Mucosa of rectum (tissue), 2 donors: ENCODE data around the gene PTK7.

Source experiments
- H3K27ac ChIP-seq, 2 donors: one replicate each; pipeline ENCODE4 v1.7.0; 2013; ENCODE audit warnings: inconsistent platforms in 2 of 2, low read depth in 2 of 2, low read length in 2 of 2
- H3K27me3 ChIP-seq, 2 donors: one replicate each; pipeline ENCODE4 v1.7.0; 2013; ENCODE audit warnings: low read length in 2 of 2; ENCODE audit not compliant: control insufficient read depth in 2 of 2, insufficient read depth in 2 of 2
- H3K36me3 ChIP-seq, 2 donors: one replicate each; pipeline ENCODE4 v1.7.0; 2013; ENCODE audit warnings: low read length in 2 of 2; ENCODE audit not compliant: control insufficient read depth in 2 of 2, insufficient read depth in 2 of 2
- H3K4me1 ChIP-seq, 2 donors: one replicate each; pipeline ENCODE4 v1.7.0; 2013; ENCODE audit warnings: low read length in 2 of 2, mild to moderate bottlenecking in 1 of 2; ENCODE audit not compliant: control insufficient read depth in 2 of 2, insufficient read depth in 2 of 2
- H3K4me3 ChIP-seq, 2 donors: one replicate each; pipeline ENCODE4 v1.7.0; 2013; ENCODE audit warnings: low read length in 2 of 2
- H3K9ac ChIP-seq, 2 donors: one replicate each; pipeline ENCODE4 v1.7.0; 2013; ENCODE audit warnings: low read length in 2 of 2, low read depth in 1 of 2, mild to moderate bottlenecking in 1 of 2
- H3K9me3 ChIP-seq, 2 donors: one replicate each; pipeline ENCODE4 v1.7.0; 2013; ENCODE audit warnings: low read length in 2 of 2; ENCODE audit not compliant: control insufficient read depth in 2 of 2
- donor health status: healthy.
- donor health status: Normal muscosa, but diverticular disease.

PTK7 gene

DNA sequence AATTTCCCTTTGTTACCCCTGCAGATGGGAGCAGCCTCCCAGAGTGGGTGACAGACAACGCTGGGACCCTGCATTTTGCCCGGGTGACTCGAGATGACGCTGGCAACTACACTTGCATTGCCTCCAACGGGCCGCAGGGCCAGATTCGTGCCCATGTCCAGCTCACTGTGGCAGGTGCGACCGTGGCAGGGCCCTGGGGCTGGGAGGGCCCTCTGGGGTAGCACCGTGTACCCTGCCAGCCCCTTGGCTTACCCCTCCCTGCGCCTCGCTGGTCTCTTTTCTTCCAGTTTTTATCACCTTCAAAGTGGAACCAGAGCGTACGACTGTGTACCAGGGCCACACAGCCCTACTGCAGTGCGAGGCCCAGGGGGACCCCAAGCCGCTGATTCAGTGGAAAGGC, 65.5 kb downstream of the PTK7 start:
- Histone ChIP-seq H3K4me3 (no peak overlapping the region), H3K9ac (no peak overlapping the region), H3K9me3 (no peaks in the 10 kb centered on the region), H3K27ac (no peak overlapping the region), H3K27me3 (no peaks in the 10 kb centered on the region), H3K36me3 (no peaks in the 10 kb centered on the region), H3K4me1 (peaks cover 2 to 6% of the 10 kb centered on the region in 2 donors)

GRCh38 chr6:43142101-43142500, 66.0 kb downstream of the PTK7 start:
- H3K27ac ChIP-seq = no peak overlapping the region
- H3K4me1 ChIP-seq = peaks cover 2 to 6% of the 10 kb centered on the region in 2 donors
- no peak overlapping the region for H3K4me3 ChIP-seq
- H3K36me3 ChIP-seq = no peaks in the 10 kb centered on the region
- no peaks in the 10 kb centered on the region for H3K27me3 ChIP-seq
- no peaks in the 10 kb centered on the region for H3K9me3 ChIP-seq
- H3K9ac ChIP-seq = no peak overlapping the region

DNA sequence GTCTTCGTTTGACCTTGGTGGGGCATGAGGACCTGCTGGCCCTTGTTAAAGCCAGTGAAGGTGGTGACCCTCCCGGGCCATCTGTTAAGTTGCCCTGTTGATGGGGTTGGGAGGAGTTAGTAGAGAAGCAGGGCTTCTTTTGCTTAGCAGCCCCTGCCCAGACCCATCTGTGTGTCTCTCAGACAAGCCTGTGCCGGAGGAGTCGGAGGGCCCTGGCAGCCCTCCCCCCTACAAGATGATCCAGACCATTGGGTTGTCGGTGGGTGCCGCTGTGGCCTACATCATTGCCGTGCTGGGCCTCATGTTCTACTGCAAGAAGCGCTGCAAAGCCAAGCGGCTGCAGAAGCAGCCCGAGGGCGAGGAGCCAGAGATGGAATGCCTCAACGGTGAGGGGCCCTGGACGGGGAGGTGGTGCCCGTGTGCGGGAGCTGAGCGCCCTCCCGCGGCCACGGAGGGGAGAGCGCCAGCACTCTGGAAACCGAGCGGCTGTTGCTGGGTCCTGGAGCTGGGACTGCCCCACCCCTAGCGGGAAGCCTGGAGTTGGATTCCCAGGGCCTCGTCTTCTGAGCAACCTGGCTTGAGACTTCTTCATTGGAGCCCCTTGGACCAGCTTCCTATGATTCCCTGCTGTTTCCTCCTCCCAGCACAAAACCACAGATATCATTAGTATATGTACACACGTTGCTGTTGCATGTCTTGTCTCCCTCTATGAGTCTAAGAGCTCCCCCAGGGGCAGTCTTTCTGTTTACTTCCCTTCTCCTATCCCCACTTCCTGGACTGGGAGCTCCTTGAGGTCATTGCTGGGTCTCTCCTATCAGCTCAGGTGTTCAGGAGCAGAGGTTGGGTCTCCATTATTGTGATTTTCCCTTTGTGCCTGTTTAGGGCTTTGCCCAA, 67.4 kb downstream of the PTK7 start:
- Histone ChIP-seq H3K27ac (no peak overlapping the region), H3K4me3 (peak overlapping the region in 1 of 2 donors; percentile 37), H3K4me1 (peaks cover 2 to 6% of the 10 kb centered on the region in 2 donors), H3K9ac (peak overlapping the region; percentile 11 to 20), H3K36me3 (no peaks in the 10 kb centered on the region), H3K9me3 (no peaks in the 10 kb centered on the region), H3K27me3 (no peaks in the 10 kb centered on the region)

DNA sequence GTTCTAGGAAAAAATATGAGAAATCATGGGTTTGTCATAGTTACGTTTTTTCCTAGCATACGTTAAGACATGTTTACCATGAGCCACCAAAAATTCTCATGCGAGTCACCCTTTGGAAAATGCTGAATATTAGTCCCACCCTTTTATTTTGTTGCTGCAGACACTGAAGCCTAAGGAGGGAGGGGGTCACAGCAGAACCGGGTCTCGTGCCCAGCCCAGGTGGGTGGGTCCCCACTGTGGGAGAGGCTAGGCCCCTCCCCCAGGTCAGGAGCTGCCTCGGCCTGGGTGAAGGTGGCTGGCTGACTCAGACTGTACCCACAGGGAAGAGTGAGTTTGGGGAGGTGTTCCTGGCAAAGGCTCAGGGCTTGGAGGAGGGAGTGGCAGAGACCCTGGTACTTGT, 68.8 kb downstream of the PTK7 start:
- Histone ChIP-seq H3K36me3 (no peaks in the 10 kb centered on the region), H3K27ac (no peak overlapping the region), H3K4me3 (no peak overlapping the region), H3K9me3 (no peaks in the 10 kb centered on the region), H3K27me3 (no peaks in the 10 kb centered on the region), H3K4me1 (peaks cover 2 to 6% of the 10 kb centered on the region in 2 donors), H3K9ac (no peak overlapping the region)

- H3K27me3 ChIP-seq = no peaks in the 10 kb centered on the region
- H3K9me3 ChIP-seq = no peaks in the 10 kb centered on the region
- H3K36me3 ChIP-seq = no peaks in the 10 kb centered on the region
- H3K4me1 ChIP-seq = peaks cover 5 to 11% of the 10 kb centered on the region in 2 donors
- H3K9ac ChIP-seq = no peak overlapping the region
- H3K27ac ChIP-seq = no peak overlapping the region
- no peak overlapping the region for H3K4me3 ChIP-seq
These were observed 70.1 kb downstream of the PTK7 start for GRCh38 chr6:43146261-43146660.

DNA sequence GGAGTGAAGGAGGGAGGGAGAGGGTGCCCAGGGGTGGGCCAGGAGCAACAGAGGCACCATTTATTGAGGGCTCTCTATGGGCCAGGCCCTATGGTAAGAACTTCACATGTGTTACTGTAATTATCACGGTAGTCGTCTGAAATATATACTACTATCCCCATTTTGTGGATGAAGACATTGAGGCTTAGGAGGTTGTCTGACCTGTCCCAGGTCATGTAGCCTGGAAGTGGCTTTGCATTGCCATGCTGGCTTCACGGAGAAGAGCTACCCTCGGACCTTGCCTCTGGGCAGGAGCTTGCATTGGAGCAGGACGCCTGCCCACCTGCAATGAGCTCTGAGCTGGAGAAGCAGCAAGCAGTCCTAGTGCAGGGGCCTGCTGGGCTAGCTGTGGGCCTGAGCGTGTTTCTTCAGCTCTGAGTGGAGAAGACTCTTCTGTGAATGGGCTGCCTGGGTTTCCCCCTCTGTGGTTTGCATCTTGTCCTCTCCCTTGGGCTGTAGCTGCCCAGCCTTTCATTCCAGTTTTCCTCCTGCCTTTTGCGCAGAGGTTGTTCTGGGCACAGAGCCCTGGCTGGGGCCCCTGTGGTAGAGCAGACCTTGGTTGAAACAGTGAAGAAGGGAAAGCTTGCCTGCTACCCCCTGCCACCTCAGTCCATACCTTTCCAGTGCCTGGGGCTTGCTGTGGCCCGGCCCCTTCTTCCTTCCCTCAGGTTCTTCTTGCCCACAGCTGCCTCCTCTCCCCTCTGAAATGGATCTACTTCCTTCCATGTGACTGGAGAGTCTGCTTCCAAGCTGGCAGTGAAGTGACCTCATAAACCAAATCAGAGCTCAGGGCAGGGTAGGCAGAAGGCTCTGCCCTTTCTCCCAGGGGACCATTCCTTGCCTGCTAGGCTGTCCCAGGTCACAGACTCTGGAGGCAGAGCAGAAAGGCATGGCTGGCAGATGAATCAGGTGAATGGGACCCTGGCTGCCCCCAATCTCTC, 70.9 kb downstream of the PTK7 start:
- Histone ChIP-seq H3K27me3 (no peaks in the 10 kb centered on the region), H3K9ac (no peak overlapping the region), H3K27ac (no peak overlapping the region), H3K36me3 (no peaks in the 10 kb centered on the region), H3K4me1 (peaks cover 5 to 11% of the 10 kb centered on the region in 2 donors), H3K9me3 (no peaks in the 10 kb centered on the region), H3K4me3 (no peak overlapping the region)

- no peaks in the 10 kb centered on the region for H3K36me3 ChIP-seq
- no peaks in the 10 kb centered on the region for H3K27me3 ChIP-seq
- no peak overlapping the region for H3K9ac ChIP-seq
- peaks cover 5 to 11% of the 10 kb centered on the region in 2 donors for H3K4me1 ChIP-seq
- H3K4me3 ChIP-seq = no peak overlapping the region
- no peak overlapping the region for H3K27ac ChIP-seq
- H3K9me3 ChIP-seq = no peaks in the 10 kb centered on the region
These were observed 71.8 kb downstream of the PTK7 start for GRCh38 chr6:43147691-43148477.

- no peak overlapping the region for H3K9ac ChIP-seq
These were observed 73.2 kb downstream of the PTK7 start for GRCh38 chr6:43149265-43149664.

DNA sequence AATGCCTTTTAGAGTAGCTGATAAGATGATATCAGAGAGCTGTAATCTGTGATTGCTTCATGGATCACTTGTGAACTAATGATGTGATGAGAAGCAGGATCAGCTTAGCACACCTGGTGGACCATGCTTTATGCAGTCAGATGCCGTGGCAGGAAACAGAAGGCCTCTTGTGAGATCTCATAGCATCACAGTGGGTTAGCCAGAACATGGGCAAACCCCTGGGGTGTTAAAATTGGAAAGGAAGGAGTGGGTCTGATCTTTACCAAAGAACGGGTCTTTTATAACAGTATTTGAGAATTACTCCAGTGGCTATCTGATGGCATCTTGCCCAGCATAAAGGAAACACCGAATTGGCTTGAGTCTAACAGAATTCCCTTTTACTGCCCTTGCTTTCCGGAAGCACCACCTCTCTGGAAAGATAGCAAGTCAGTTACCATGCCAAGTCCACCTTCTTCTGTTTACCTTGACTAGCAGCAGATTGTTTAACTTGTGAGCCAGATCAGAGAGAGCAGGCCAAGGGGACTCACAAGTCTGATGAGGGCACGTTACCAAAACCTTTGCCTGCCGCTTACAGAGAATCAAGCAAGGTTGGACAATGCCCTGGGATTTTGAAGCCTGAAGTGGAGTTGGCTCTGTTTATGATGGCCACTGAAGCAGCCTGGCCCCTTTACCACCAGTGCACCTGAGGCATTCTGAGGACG, 74.1 kb downstream of the PTK7 start:
- H3K4me1 ChIP-seq = peaks cover 2 to 6% of the 10 kb centered on the region in 2 donors
- H3K9ac ChIP-seq = no peak overlapping the region
- no peak overlapping the region for H3K4me3 ChIP-seq
- peak overlapping the region in 1 of 2 donors; percentile 42 for H3K27ac ChIP-seq
- H3K36me3 ChIP-seq = no peaks in the 10 kb centered on the region
- no peaks in the 10 kb centered on the region for H3K27me3 ChIP-seq
- H3K9me3 ChIP-seq = no peaks in the 10 kb centered on the region

More at GRCh38 chr6:43149265-43149664, 73.2 kb downstream of the PTK7 start:
- no peak overlapping the region for H3K27ac ChIP-seq
- H3K9me3 ChIP-seq = no peaks in the 10 kb centered on the region
- no peak overlapping the region for H3K4me3 ChIP-seq
- no peaks in the 10 kb centered on the region for H3K36me3 ChIP-seq
- peaks cover 2 to 6% of the 10 kb centered on the region in 2 donors for H3K4me1 ChIP-seq
- H3K27me3 ChIP-seq = no peaks in the 10 kb centered on the region
